IMR-90 (cell line): ENCODE measurements around the gene FSTL5.

Source experiments
- BHLHE40 ChIP-seq: fragments of 150-350 bp; IDR thresholded peaks from 2 replicates; pipeline ENCODE4 v1.6.1; 2016; ENCODE audit warnings: mild to moderate bottlenecking, low read depth, low read length
- CTCF ChIP-seq: conservative IDR thresholded peaks from 2 replicates; pipeline ENCODE4 v1.5.1; 2012; ENCODE audit warnings: mild to moderate bottlenecking, low read depth, low read length, improper control_type of control experiment
- ELK1 ChIP-seq: fragments of 150-350 bp; IDR thresholded peaks from 2 replicates; pipeline ENCODE4 v1.6.1; 2016; ENCODE audit warnings: low read depth, mild to moderate bottlenecking, low read length, moderate library complexity, borderline replicate concordance
- MAZ ChIP-seq: IDR thresholded peaks from 2 replicates; pipeline ENCODE4 v1.6.1; 2012; ENCODE audit warnings: low read depth, mild to moderate bottlenecking, low read length, improper control_type of control experiment, moderate library complexity, borderline replicate concordance
- NFE2L2 ChIP-seq: fragments of 150-350 bp; IDR thresholded peaks from 2 replicates; pipeline ENCODE4 v1.6.1; 2016; ENCODE audit warnings: low read depth, mild to moderate bottlenecking, low read length
- POLR2A ChIP-seq: IDR thresholded peaks from 2 replicates; pipeline ENCODE4 v1.6.1; 2012; ENCODE audit warnings: mild to moderate bottlenecking, low read depth, low read length
- RCOR1 ChIP-seq: IDR thresholded peaks from 2 replicates; pipeline ENCODE4 v1.6.1; 2012; ENCODE audit warnings: mild to moderate bottlenecking, low read length, improper control_type of control experiment; ENCODE audit not compliant: insufficient replicate concordance
- RFX5 ChIP-seq: IDR thresholded peaks from 2 replicates; pipeline ENCODE4 v1.8.0; 2012; ENCODE audit warnings: low read depth, mild to moderate bottlenecking, low read length, moderate library complexity

- no peak for TF ChIP-seq POLR2A
- TF ChIP-seq CTCF, result no peak
- no peak for TF ChIP-seq BHLHE40
- no peak for TF ChIP-seq ELK1
- TF ChIP-seq NFE2L2, result no peak
- TF ChIP-seq RFX5, result no peak
- TF ChIP-seq RCOR1, result no peak
- TF ChIP-seq MAZ, result no peak
Observed at GRCh38 chr4:161988946-161989345, 174.9 kb downstream of the FSTL5 start.
